ENCODE results near the gene KCTD1.

DNA sequence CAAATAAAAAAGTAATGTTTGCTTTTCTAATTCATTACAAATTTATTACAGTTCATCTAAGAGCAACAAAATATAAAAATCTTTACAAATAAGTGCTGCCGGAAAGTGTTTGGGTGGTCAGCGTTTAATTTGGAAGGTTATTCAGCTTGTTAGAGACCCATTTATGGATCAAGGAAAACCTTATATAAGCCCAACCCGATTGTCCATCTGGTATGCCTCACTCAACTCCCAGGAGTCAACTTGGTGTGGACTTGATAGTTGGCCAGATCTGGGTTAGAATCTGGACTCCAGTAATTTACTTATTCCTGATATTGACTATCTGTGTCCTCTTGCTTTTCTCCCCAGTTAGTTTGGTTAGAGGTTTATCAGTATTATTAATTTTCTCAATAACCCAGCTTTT, 106.2 kb downstream of the KCTD1 start:
- TF ChIP-seq, protein P1, sequence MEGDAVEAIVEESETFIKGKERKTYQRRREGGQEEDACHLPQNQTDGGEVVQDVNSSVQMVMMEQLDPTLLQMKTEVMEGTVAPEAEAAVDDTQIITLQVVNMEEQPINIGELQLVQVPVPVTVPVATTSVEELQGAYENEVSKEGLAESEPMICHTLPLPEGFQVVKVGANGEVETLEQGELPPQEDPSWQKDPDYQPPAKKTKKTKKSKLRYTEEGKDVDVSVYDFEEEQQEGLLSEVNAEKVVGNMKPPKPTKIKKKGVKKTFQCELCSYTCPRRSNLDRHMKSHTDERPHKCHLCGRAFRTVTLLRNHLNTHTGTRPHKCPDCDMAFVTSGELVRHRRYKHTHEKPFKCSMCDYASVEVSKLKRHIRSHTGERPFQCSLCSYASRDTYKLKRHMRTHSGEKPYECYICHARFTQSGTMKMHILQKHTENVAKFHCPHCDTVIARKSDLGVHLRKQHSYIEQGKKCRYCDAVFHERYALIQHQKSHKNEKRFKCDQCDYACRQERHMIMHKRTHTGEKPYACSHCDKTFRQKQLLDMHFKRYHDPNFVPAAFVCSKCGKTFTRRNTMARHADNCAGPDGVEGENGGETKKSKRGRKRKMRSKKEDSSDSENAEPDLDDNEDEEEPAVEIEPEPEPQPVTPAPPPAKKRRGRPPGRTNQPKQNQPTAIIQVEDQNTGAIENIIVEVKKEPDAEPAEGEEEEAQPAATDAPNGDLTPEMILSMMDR (IDR thresholded peaks at IDR 0.05; ENCODE audit: low read length) = no peak
- TF ChIP-seq EZH2phosphoT487 (IDR thresholded peaks at IDR 0.05; ENCODE audit: low read length) (no peak), EZH2 (optimal IDR thresholded peaks at IDR 0.05; ENCODE audit: low read depth, low read length) (no peak)

All from MM.1S (cell line).